H1 (cell line): ENCODE results near the gene KLHL3. TPM values are rescaled to one million over a fixed set of nuclear protein-coding genes. Genes with fewer than 3 reads are reported as not detected.

Experiments
- CTCF ChIA-PET: fragments of 300-600 bp; sonication (Branson Sonifier 250); formaldehyde crosslinking; loops from one replicate; lab custom pipeline; 2021; ENCODE audit not compliant: partially characterized antibody; lab: Charles Lee
- POLR2A ChIA-PET: fragments of 300-600 bp; sonication (Branson Sonifier 250); formaldehyde crosslinking; loops from one replicate; lab custom pipeline; 2021; ENCODE audit warnings: inconsistent platforms; ENCODE audit not compliant: partially characterized antibody; lab: Charles Lee
- DNase-seq, 2 experiments: peaks; one replicate each; pipeline versions ENCODE4 v3.0.0 to v3.0.0-alpha.2; 2010 to 2022; ENCODE audit warnings: low spot score in 2 of 2, low read depth in 1 of 2, mixed read lengths in 1 of 2
- FAIRE-seq: peaks from 2 replicates; lab custom pipeline; 2011; peaks lifted over from hg19 to GRCh38; lab: Jason Lieb, UNC
- H2AFZ ChIP-seq: 2 replicates; pipeline ENCODE4 v1.8.1; 2012; ENCODE audit warnings: low read length, inconsistent platforms
- H2AK5ac ChIP-seq: 2 replicates; pipeline ENCODE4 v1.6.1; 2013; ENCODE audit warnings: low read depth, low read length
- H2BK120ac ChIP-seq: replicated peaks from 2 replicates; pipeline ENCODE3; 2013; ENCODE audit warnings: low read depth, low read length, inconsistent platforms
- H2BK12ac ChIP-seq: 2 replicates; pipeline ENCODE4 v1.6.1; 2013; ENCODE audit warnings: low read depth, low read length
- H2BK15ac ChIP-seq: 2 replicates; pipeline ENCODE4 v1.6.1; 2013; ENCODE audit warnings: low read length
- H2BK20ac ChIP-seq: 2 replicates; pipeline ENCODE4 v1.6.1; 2013; ENCODE audit warnings: low read length
- H2BK5ac ChIP-seq: 2 replicates; pipeline ENCODE4 v1.6.1; 2013; ENCODE audit warnings: low read depth, low read length
- H3K14ac ChIP-seq: 2 replicates; pipeline ENCODE4 v1.6.1; 2013; ENCODE audit warnings: inconsistent platforms; ENCODE audit not compliant: insufficient read length
- H3K18ac ChIP-seq: 2 replicates; pipeline ENCODE4 v1.6.1; 2013; ENCODE audit warnings: low read length; ENCODE audit errors: extremely low read depth
- H3K23ac ChIP-seq: 2 replicates; pipeline ENCODE4 v1.6.1; 2013; ENCODE audit warnings: inconsistent platforms; ENCODE audit not compliant: insufficient read length
- H3K23me2 ChIP-seq: 2 replicates; pipeline ENCODE4 v1.6.1; 2013; ENCODE audit warnings: low read depth, low read length
- H3K27ac ChIP-seq: 2 replicates; pipeline ENCODE4 v1.6.1; 2011; ENCODE audit warnings: low read depth, low read length, inconsistent platforms
- H3K27me3 ChIP-seq, 4 experiments: replicated peaks in 1 of 4; 1 replicate in 1 of 4; 2 replicates in 3 of 4; pipeline versions ENCODE4 v1.6.1 to v1.8.1; 2011 to 2013; ENCODE audit warnings: low read length in 3 of 4, mild to moderate bottlenecking in 3 of 4, inconsistent platforms in 2 of 4, mixed read lengths in 2 of 4, moderate library complexity in 1 of 4; ENCODE audit not compliant: control insufficient read depth in 3 of 4, insufficient read depth in 3 of 4; ENCODE audit errors: extremely low read depth in 1 of 4
- H3K36me3 ChIP-seq, 4 experiments: 2 replicates each; pipeline versions ENCODE4 v1.6.1 to v1.8.1; 2011 to 2013; ENCODE audit warnings: mild to moderate bottlenecking in 4 of 4, low read length in 3 of 4, moderate library complexity in 2 of 4, control low read depth in 1 of 4, inconsistent platforms in 1 of 4; ENCODE audit not compliant: insufficient read depth in 4 of 4, control insufficient read depth in 2 of 4
- H3K4ac ChIP-seq: replicated peaks from 2 replicates; pipeline ENCODE3; 2013; ENCODE audit warnings: low read length, low read depth, mixed read lengths, inconsistent platforms; ENCODE audit not compliant: insufficient read length
- H3K4me1 ChIP-seq, 4 experiments: replicated peaks in 1 of 4; 1 replicate in 1 of 4; 2 replicates in 3 of 4; pipeline versions ENCODE4 v1.6.1 to v1.8.1; 2011 to 2013; ENCODE audit warnings: low read length in 3 of 4, inconsistent platforms in 2 of 4, mixed read lengths in 1 of 4; ENCODE audit not compliant: insufficient read depth in 4 of 4, control insufficient read depth in 3 of 4
- H3K4me2 ChIP-seq, 2 experiments: 2 replicates each; pipeline versions ENCODE4 v1.6.1 to v1.8.1; 2011 to 2013; ENCODE audit warnings: low read depth in 2 of 2, low read length in 2 of 2, control low read depth in 1 of 2, inconsistent platforms in 1 of 2, mild to moderate bottlenecking in 1 of 2; ENCODE audit not compliant: insufficient read depth in 1 of 2
- H3K4me3 ChIP-seq, 4 experiments: fragments of 200-600, 300-600 bp in 1 of 4; sonication (generic), shearing (Covaris generic), sonication (Bioruptor Twin) in 1 of 4; 2 replicates each; pipeline versions ENCODE4 v1.5.1 to v1.8.1; 2011 to 2016; ENCODE audit warnings: low read length in 4 of 4, low read depth in 3 of 4, control low read depth in 2 of 4, inconsistent platforms in 2 of 4, mild to moderate bottlenecking in 2 of 4, mixed read lengths in 1 of 4, moderate library complexity in 1 of 4; ENCODE audit not compliant: insufficient read depth in 2 of 4; ENCODE audit errors: extremely low read depth in 1 of 4
- H3K56ac ChIP-seq: replicated peaks from 2 replicates; pipeline ENCODE3; 2013; ENCODE audit warnings: low read depth, mild to moderate bottlenecking, mixed read lengths, low read length, inconsistent platforms; ENCODE audit not compliant: insufficient read length
- H3K79me1 ChIP-seq: 2 replicates; pipeline ENCODE4 v1.6.1; 2013; ENCODE audit warnings: low read depth, low read length, control low read depth
- H3K79me2 ChIP-seq, 2 experiments: 2 replicates each; pipeline versions ENCODE4 v1.6.1 to v1.8.1; 2012 to 2013; ENCODE audit warnings: low read length in 2 of 2, mild to moderate bottlenecking in 2 of 2, inconsistent platforms in 1 of 2; ENCODE audit not compliant: insufficient read depth in 2 of 2, control insufficient read depth in 1 of 2
- H3K9ac ChIP-seq, 4 experiments: replicated peaks in 1 of 4; 1 replicate in 1 of 4; 2 replicates in 3 of 4; pipeline versions ENCODE4 v1.6.1 to v1.8.1; 2011 to 2013; ENCODE audit warnings: low read depth in 3 of 4, low read length in 3 of 4, control low read depth in 2 of 4, mild to moderate bottlenecking in 2 of 4, moderate library complexity in 2 of 4, inconsistent platforms in 1 of 4; ENCODE audit errors: extremely low read depth in 1 of 4
- H3K9me3 ChIP-seq, 2 experiments: 2 replicates each; pipeline versions ENCODE4 v1.6.1 to v1.8.1; 2012 to 2013; ENCODE audit warnings: mild to moderate bottlenecking in 2 of 2, moderate library complexity in 2 of 2, control low read depth in 1 of 2, inconsistent platforms in 1 of 2, low read depth in 1 of 2, low read length in 1 of 2, mixed read lengths in 1 of 2; ENCODE audit not compliant: insufficient read depth in 2 of 2
- H4K20me1 ChIP-seq, 2 experiments: replicated peaks in 1 of 2; 2 replicates each; pipeline versions ENCODE3 to v1.8.1; 2011 to 2013; ENCODE audit warnings: inconsistent platforms in 2 of 2, low read length in 2 of 2, mild to moderate bottlenecking in 1 of 2; ENCODE audit not compliant: insufficient read depth in 2 of 2, control insufficient read depth in 1 of 2
- H4K5ac ChIP-seq: 2 replicates; pipeline ENCODE4 v1.6.1; 2013; ENCODE audit warnings: low read length, low read depth, mixed read lengths, inconsistent platforms; ENCODE audit not compliant: insufficient read length
- H4K8ac ChIP-seq: 2 replicates; pipeline ENCODE4 v1.8.0; 2013; ENCODE audit warnings: mild to moderate bottlenecking, moderate library complexity, low read length, inconsistent platforms; ENCODE audit not compliant: insufficient read depth; ENCODE audit errors: extremely low read depth
- H4K91ac ChIP-seq: replicated peaks from 2 replicates; pipeline ENCODE3; 2013; ENCODE audit warnings: low read length, mixed read lengths, inconsistent platforms; ENCODE audit not compliant: insufficient read length
- BRCA1 ChIP-seq: IDR thresholded peaks from 2 replicates; pipeline ENCODE4 v1.6.1; 2012; ENCODE audit warnings: low read depth, low read length, improper control_type of control experiment
- CBX8 ChIP-seq: fragments of 300-800, 300-1000 bp; sonication (generic); IDR thresholded peaks from 2 replicates; pipeline ENCODE4 v1.7.1; 2016; ENCODE audit warnings: low read depth, low read length, borderline replicate concordance
- CEBPB ChIP-seq: IDR thresholded peaks from 2 replicates; pipeline ENCODE4 v1.6.1; 2012; ENCODE audit warnings: low read depth, low read length
- CREB1 ChIP-seq: IDR thresholded peaks from 2 replicates; pipeline ENCODE4 v1.6.1; 2012; ENCODE audit warnings: inconsistent platforms
- CTBP2 ChIP-seq: IDR thresholded peaks from 2 replicates; pipeline ENCODE4 v1.7.0; 2011; ENCODE audit warnings: borderline replicate concordance, mild to moderate bottlenecking, moderate library complexity, mixed read lengths, low read length; ENCODE audit not compliant: insufficient read depth, insufficient read length
- E2F6 ChIP-seq: IDR thresholded peaks from 2 replicates; pipeline ENCODE4 v1.6.1; 2012; ENCODE audit warnings: inconsistent platforms
- HDAC2 ChIP-seq, 2 experiments: fragments of 300-600 bp in 1 of 2; sonication (generic) in 1 of 2; IDR thresholded peaks; 2 replicates each; pipeline ENCODE4 v1.6.1; 2011 to 2012; ENCODE audit warnings: low read depth in 2 of 2, low read length in 2 of 2, mild to moderate bottlenecking in 2 of 2, moderate library complexity in 2 of 2, borderline replicate concordance in 1 of 2, inconsistent platforms in 1 of 2
- KDM5A ChIP-seq: fragments of 200-600 bp; IDR thresholded peaks from 2 replicates; pipeline ENCODE4 v1.7.1; 2012; ENCODE audit warnings: mild to moderate bottlenecking, low read length, inconsistent platforms, mixed read lengths
- NRF1 ChIP-seq: IDR thresholded peaks from 2 replicates; pipeline ENCODE4 v1.6.1; 2011; ENCODE audit warnings: mild to moderate bottlenecking, low read depth, low read length, improper control_type of control experiment
- PHF8 ChIP-seq: fragments of 200-600 bp; sonication (generic); conservative IDR thresholded peaks from 2 replicates; pipeline ENCODE4 v1.7.1; 2012; ENCODE audit warnings: low read depth, mild to moderate bottlenecking, inconsistent platforms, low read length, moderate library complexity
- POLR2A ChIP-seq, 2 experiments: IDR thresholded peaks; 1 replicate in 1 of 2; 2 replicates in 1 of 2; pipeline ENCODE4 v1.6.1; 2011; ENCODE audit warnings: low read depth in 2 of 2, low read length in 2 of 2, mild to moderate bottlenecking in 2 of 2; ENCODE audit errors: control extremely low read depth in 1 of 2
- SAP30 ChIP-seq: fragments of 300-600 bp; sonication (generic); IDR thresholded peaks from 2 replicates; pipeline ENCODE4 v1.7.1; 2012; ENCODE audit warnings: low read length, moderate library complexity, mild to moderate bottlenecking, inconsistent platforms; ENCODE audit not compliant: insufficient read depth, insufficient replicate concordance
- SIRT6 ChIP-seq: IDR thresholded peaks from one replicate; pipeline ENCODE4 v1.7.1; 2012; ENCODE audit warnings: low read length, inconsistent platforms
- SP2 ChIP-seq: IDR thresholded peaks from 2 replicates; pipeline ENCODE4 v1.6.1; 2012; ENCODE audit warnings: mild to moderate bottlenecking, low read length, inconsistent platforms
- SRF ChIP-seq: IDR thresholded peaks from 2 replicates; pipeline ENCODE4 v1.6.1; 2011; ENCODE audit warnings: mild to moderate bottlenecking, low read depth, low read length, moderate library complexity
- TBP ChIP-seq: IDR thresholded peaks from 2 replicates; pipeline ENCODE4 v1.6.1; 2011; ENCODE audit warnings: low read depth, low read length, improper control_type of control experiment
- polyA plus RNA-seq, 7 experiments: library from polyadenylated mRNA; depleted of rRNA in 3 of 7; stranded (reverse) in 5 of 7; unstranded in 2 of 7; fragments of >200 nt in 5 of 7; fragments of 200-250 nt in 2 of 7; gene quantifications; 1 replicate in 5 of 7; 2 replicates in 1 of 7; 4 replicates in 1 of 7; pipeline versions ENCODE4 v1.2.1 to v1.2.3, GENCODE V29; 2011 to 2013; ENCODE audit warnings: missing spikeins in 2 of 7, mixed read lengths in 2 of 7
- total RNA-seq: library from RNA; stranded (reverse); fragmentation: NEBNext Ultra II Directional; extraction: Animal tissue kit (Norgen Biotek cat#: 25700); gene quantifications from 2 replicates; pipeline ENCODE4 v1.2.1, GENCODE V29; 2021

Gene KLHL3
- total and polyA plus RNA-seq, 2 of the 8 experiments (the other 6 are each of a cell fraction or from before 2014, with no cell fraction given), result 7.4 to 13.7 TPM

- no peak overlapping the region for H2BK5ac ChIP-seq
- FAIRE-seq (no peak), DNase-seq (no peak)
- H4K20me1 ChIP-seq, result no peaks in the 10 kb centered on the region
- no peak overlapping the region for H3K18ac ChIP-seq
- H3K9ac ChIP-seq, result no peak overlapping the region
- no peak overlapping the region for H4K5ac ChIP-seq
- H3K79me1 ChIP-seq, result no peaks in the 10 kb centered on the region
- H3K4me3 ChIP-seq, result no peak overlapping the region
- no peak overlapping the region for H3K4me2 ChIP-seq
- no peak overlapping the region for H3K56ac ChIP-seq
- no peaks in the 10 kb centered on the region for H3K79me2 ChIP-seq
- no peak overlapping the region for H2BK120ac ChIP-seq
- no peak overlapping the region for H3K4ac ChIP-seq
- H3K27me3 ChIP-seq, result no peaks in the 10 kb centered on the region
- no peak overlapping the region for H2AFZ ChIP-seq
- no peak overlapping the region for H4K91ac ChIP-seq
- no peaks in the 10 kb centered on the region for H3K36me3 ChIP-seq
- H2BK20ac ChIP-seq, result no peak overlapping the region
- ChIA-PET POLR2A (no interaction called here), CTCF (interaction anchor here (0.7 to 3.5 kb wide), 5 partner anchors 10 to 292 kb away, joined by 3 to 19 read pairs (median 5); no protein-coding TSS in a partner anchor)
- peaks cover 0 to 4% (median 0%) of the 10 kb centered on the region in 4 experiments; a peak in 1 of 7 replicates for H3K4me1 ChIP-seq
- no peak overlapping the region for H4K8ac ChIP-seq
- no peak overlapping the region for H3K14ac ChIP-seq
- H2AK5ac ChIP-seq, result no peak overlapping the region
- no peaks in the 10 kb centered on the region for H3K23me2 ChIP-seq
- no peak overlapping the region for H3K27ac ChIP-seq
- H3K9me3 ChIP-seq, result no peaks in the 10 kb centered on the region
- no peak overlapping the region for H2BK12ac ChIP-seq
- no peak overlapping the region for H2BK15ac ChIP-seq
- H3K23ac ChIP-seq, result no peak overlapping the region
- TF ChIP-seq CBX8 (no peak), E2F6 (no peak), BRCA1 (no peak), CREB1 (no peak), TBP (no peak), SRF (no peak), HDAC2 (IDR thresholded peaks at IDR 0.05; ENCODE audit: borderline replicate concordance in 1 of 2, low read depth in 2 of 2, low read length in 2 of 2) (no peak), SAP30 (no peak), CTBP2 (no peak), CEBPB (no peak), POLR2A (IDR thresholded peaks at IDR 0.05; ENCODE audit: control extremely low read depth in 1 of 2, low read depth in 2 of 2, low read length in 2 of 2) (no peak), PHF8 (no peak), NRF1 (no peak), KDM5A (no peak), SIRT6 (no peak), SP2 (no peak)
These were observed 123.3 kb downstream of the KLHL3 start for GRCh38 chr5:137612576-137612975.
